Lower leg skin (tissue), 3 donors: ENCODE data around the gene LMF1.

ENCODE experiments used
- CTCF ChIP-seq, 3 donors: fragments of 450-650 bp; IDR thresholded peaks; one replicate each; pipeline ENCODE4 v1.5.1; 2016; ENCODE audit warnings: antibody characterized with exemption in 3 of 3, mild to moderate bottlenecking in 3 of 3, moderate library complexity in 2 of 3
- POLR2A ChIP-seq, 2 donors: fragments of 450-650 bp; IDR thresholded peaks; one replicate each; pipeline ENCODE4 v1.6.1; 2016 to 2017; ENCODE audit warnings: antibody characterized with exemption in 2 of 2, mild to moderate bottlenecking in 1 of 2, moderate library complexity in 1 of 2

DNA sequence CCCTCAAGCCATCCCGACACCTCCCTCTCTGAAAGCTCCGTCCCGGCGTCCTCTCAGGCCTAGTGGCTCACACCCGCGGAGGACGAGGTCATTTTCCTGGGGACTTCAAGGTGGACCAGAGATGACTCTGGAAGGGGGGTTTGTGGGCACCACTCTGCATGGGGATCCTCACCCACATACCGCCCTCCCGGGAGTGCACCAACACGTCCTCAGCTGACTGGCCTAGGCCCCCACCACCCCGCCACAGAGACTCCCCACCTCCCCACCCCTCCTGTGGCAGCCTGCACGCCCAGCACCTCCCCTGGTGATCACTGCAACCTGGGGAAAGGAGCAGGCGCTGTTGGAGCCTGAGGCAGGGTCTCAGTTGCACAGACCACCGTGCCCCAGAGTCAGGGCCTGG is 8.4 kb upstream of the LMF1 start:
- no peak for TF ChIP-seq CTCF (IDR thresholded peaks at IDR 0.05)
- TF ChIP-seq POLR2A (IDR thresholded peaks at IDR 0.05), result no peak
